Skeletal muscle tissue (tissue), 4 donors: Measurements from ENCODE around the gene RHEBL1. TPM values are rescaled to one million over a fixed set of nuclear protein-coding genes. Genes with fewer than 3 reads are reported as not detected.

ENCODE experiments used
- H3K27ac ChIP-seq: one replicate; pipeline ENCODE4 v1.7.0; 2013; ENCODE audit warnings: mild to moderate bottlenecking, low read depth, low read length, inconsistent platforms
- H3K27me3 ChIP-seq, 3 donors: one replicate each; pipeline ENCODE4 v1.7.0; 2013; ENCODE audit warnings: low read length in 3 of 3; ENCODE audit not compliant: control insufficient read depth in 3 of 3, insufficient read depth in 3 of 3
- H3K36me3 ChIP-seq, 3 donors: one replicate each; pipeline ENCODE4 v1.7.0; 2013; ENCODE audit warnings: low read length in 3 of 3; ENCODE audit not compliant: control insufficient read depth in 3 of 3, insufficient read depth in 3 of 3
- H3K4me1 ChIP-seq, 3 donors: one replicate each; pipeline ENCODE4 v1.7.0; 2013; ENCODE audit warnings: low read length in 3 of 3, mild to moderate bottlenecking in 3 of 3; ENCODE audit not compliant: control insufficient read depth in 3 of 3, insufficient read depth in 3 of 3
- H3K4me3 ChIP-seq, 3 donors: one replicate each; pipeline ENCODE4 v1.7.0; 2013; ENCODE audit warnings: low read length in 3 of 3
- H3K9ac ChIP-seq, 3 donors: one replicate each; pipeline ENCODE4 v1.7.0; 2013; ENCODE audit warnings: low read length in 3 of 3, mild to moderate bottlenecking in 3 of 3, moderate library complexity in 2 of 3, low read depth in 1 of 3
- H3K9me3 ChIP-seq, 3 donors: one replicate each; pipeline ENCODE4 v1.7.0; 2013; ENCODE audit warnings: low read length in 3 of 3; ENCODE audit not compliant: control insufficient read depth in 3 of 3
- total RNA-seq: library from RNA; depleted of rRNA; stranded (reverse); fragments of >200 nt; gene quantifications from one replicate; pipeline ENCODE4 v1.2.3, GENCODE V29; 2014
- donor health status: Osteomylitis.

RHEBL1 gene
- total RNA-seq, 1 donor from 2014 or later: 0.52 TPM

GRCh38 chr12:49022558-49023178 lies 47.1 kb downstream of the RHEBL1 start:
- H3K36me3 ChIP-seq: peaks cover 57 to 63% (median 61%) of the 10 kb centered on the region in 3 donors
- peaks cover 7 to 13% (median 8%) of the 10 kb centered on the region in 3 donors for H3K4me1 ChIP-seq

GRCh38 chr12:49021292-49021915 lies 48.4 kb downstream of the RHEBL1 start:
- Histone ChIP-seq H3K36me3 (peaks cover 45 to 51% (median 50%) of the 10 kb centered on the region in 3 donors), H3K9ac (no peak overlapping the region), H3K27me3 (no peaks in the 10 kb centered on the region)

More at GRCh38 chr12:49022558-49023178, 47.1 kb downstream of the RHEBL1 start:
- H3K4me3 ChIP-seq: no peak overlapping the region
- no peak overlapping the region for H3K27ac ChIP-seq
- H3K9me3 ChIP-seq: no peaks in the 10 kb centered on the region
- H3K27me3 ChIP-seq: no peaks in the 10 kb centered on the region
- peak overlapping the region in 1 of 3 donors; percentile 8 for H3K9ac ChIP-seq

GRCh38 chr12:49020441-49020840 lies 49.3 kb downstream of the RHEBL1 start:
- Histone ChIP-seq H3K27me3 (no peaks in the 10 kb centered on the region), H3K36me3 (peaks cover 37 to 41% (median 41%) of the 10 kb centered on the region in 3 donors), H3K9ac (no peak overlapping the region), H3K27ac (no peak overlapping the region), H3K4me1 (peaks cover 17 to 34% (median 24%) of the 10 kb centered on the region in 3 donors), H3K9me3 (no peaks in the 10 kb centered on the region), H3K4me3 (no peak overlapping the region)

More at GRCh38 chr12:49021292-49021915, 48.4 kb downstream of the RHEBL1 start:
- Histone ChIP-seq H3K27ac (no peak overlapping the region), H3K9me3 (no peaks in the 10 kb centered on the region), H3K4me1 (peaks cover 15 to 25% (median 19%) of the 10 kb centered on the region in 3 donors), H3K4me3 (no peak overlapping the region)

GRCh38 chr12:49019443-49020324 lies 50.1 kb downstream of the RHEBL1 start:
- H3K27ac ChIP-seq: peak overlapping the region; percentile 99
- H3K9me3 ChIP-seq: no peaks in the 10 kb centered on the region
- H3K4me1 ChIP-seq: peaks cover 17 to 42% (median 26%) of the 10 kb centered on the region in 3 donors
- peak overlapping the region; percentile 50 to 99 (median 54) for H3K9ac ChIP-seq
- H3K36me3 ChIP-seq: peaks cover 31 to 35% (median 34%) of the 10 kb centered on the region in 3 donors
- H3K27me3 ChIP-seq: no peaks in the 10 kb centered on the region
- peak overlapping the region in 1 of 3 donors; percentile 22 for H3K4me3 ChIP-seq

- H3K36me3 ChIP-seq: peaks cover 25 to 29% (median 27%) of the 10 kb centered on the region in 3 donors
- H3K4me3 ChIP-seq: peak overlapping the region; percentile 83 to 98 (median 91)
- peaks cover 17 to 48% (median 29%) of the 10 kb centered on the region in 3 donors for H3K4me1 ChIP-seq
- peak overlapping the region; percentile 90 to 99 (median 93) for H3K9ac ChIP-seq
- H3K27ac ChIP-seq: peak overlapping the region; percentile 99
- no peaks in the 10 kb centered on the region for H3K27me3 ChIP-seq
- H3K9me3 ChIP-seq: no peaks in the 10 kb centered on the region
These were observed 50.7 kb downstream of the RHEBL1 start for GRCh38 chr12:49019120-49019430.

GRCh38 chr12:49018261-49019119 lies 51.3 kb downstream of the RHEBL1 start, which contains the start of gene PRKAG1:
TSS of gene PRKAG1 (minus strand) at chr12:49018776. CDS start at chr12:49018740, 36 bp downstream.
- peak within 1 kb of the TSS; percentile 90 to 99 (median 93) for H3K9ac ChIP-seq
- peaks cover 21 to 23% (median 22%) of the 10 kb centered on the region in 3 donors for H3K36me3 ChIP-seq
- no peaks in the 10 kb centered on the region for H3K9me3 ChIP-seq
- peaks cover 17 to 51% (median 29%) of the 10 kb centered on the region in 3 donors for H3K4me1 ChIP-seq
- no peaks in the 10 kb centered on the region for H3K27me3 ChIP-seq
- peak within 1 kb of the TSS; percentile 99 for H3K27ac ChIP-seq
- peak within 1 kb of the TSS; percentile 83 to 98 (median 93) for H3K4me3 ChIP-seq

- Histone ChIP-seq H3K4me3 (peak overlapping the region; percentile 83 to 98 (median 93)), H3K27me3 (no peaks in the 10 kb centered on the region), H3K27ac (peak overlapping the region; percentile 99), H3K36me3 (peaks cover 15 to 18% (median 16%) of the 10 kb centered on the region in 3 donors), H3K9ac (peak overlapping the region; percentile 90 to 99 (median 93)), H3K9me3 (no peaks in the 10 kb centered on the region), H3K4me1 (peaks cover 17 to 55% (median 35%) of the 10 kb centered on the region in 3 donors)
These were observed 51.9 kb downstream of the RHEBL1 start for GRCh38 chr12:49017891-49018260.

- H3K4me1 ChIP-seq: peaks cover 17 to 65% (median 41%) of the 10 kb centered on the region in 3 donors
- H3K9me3 ChIP-seq: no peaks in the 10 kb centered on the region
- H3K27ac ChIP-seq: peak overlapping the region; percentile 43
- no peaks in the 10 kb centered on the region for H3K27me3 ChIP-seq
- peaks cover 9 to 21% (median 12%) of the 10 kb centered on the region in 3 donors for H3K36me3 ChIP-seq
- H3K9ac ChIP-seq: peak overlapping the region in 1 of 3 donors; percentile 7
- no peak overlapping the region for H3K4me3 ChIP-seq
These were observed 54.6 kb downstream of the RHEBL1 start for GRCh38 chr12:49015196-49015595.
